ENCODE measurements around the gene FFAR2. TPM values are rescaled to one million over a fixed set of nuclear protein-coding genes. Genes with fewer than 3 reads are reported as not detected.
"Not testable (repeated sequence)": the region's sequence is repeated elsewhere in the genome, so short reads cannot be mapped to it uniquely, and the experiment has no call there.

The FFAR2 gene
- under 1 TPM; 0.28 to 0.86 (median 0.31) TPM for polyA plus RNA-seq (ENCODE audit: insufficient read length in 3 of 3)

DNA sequence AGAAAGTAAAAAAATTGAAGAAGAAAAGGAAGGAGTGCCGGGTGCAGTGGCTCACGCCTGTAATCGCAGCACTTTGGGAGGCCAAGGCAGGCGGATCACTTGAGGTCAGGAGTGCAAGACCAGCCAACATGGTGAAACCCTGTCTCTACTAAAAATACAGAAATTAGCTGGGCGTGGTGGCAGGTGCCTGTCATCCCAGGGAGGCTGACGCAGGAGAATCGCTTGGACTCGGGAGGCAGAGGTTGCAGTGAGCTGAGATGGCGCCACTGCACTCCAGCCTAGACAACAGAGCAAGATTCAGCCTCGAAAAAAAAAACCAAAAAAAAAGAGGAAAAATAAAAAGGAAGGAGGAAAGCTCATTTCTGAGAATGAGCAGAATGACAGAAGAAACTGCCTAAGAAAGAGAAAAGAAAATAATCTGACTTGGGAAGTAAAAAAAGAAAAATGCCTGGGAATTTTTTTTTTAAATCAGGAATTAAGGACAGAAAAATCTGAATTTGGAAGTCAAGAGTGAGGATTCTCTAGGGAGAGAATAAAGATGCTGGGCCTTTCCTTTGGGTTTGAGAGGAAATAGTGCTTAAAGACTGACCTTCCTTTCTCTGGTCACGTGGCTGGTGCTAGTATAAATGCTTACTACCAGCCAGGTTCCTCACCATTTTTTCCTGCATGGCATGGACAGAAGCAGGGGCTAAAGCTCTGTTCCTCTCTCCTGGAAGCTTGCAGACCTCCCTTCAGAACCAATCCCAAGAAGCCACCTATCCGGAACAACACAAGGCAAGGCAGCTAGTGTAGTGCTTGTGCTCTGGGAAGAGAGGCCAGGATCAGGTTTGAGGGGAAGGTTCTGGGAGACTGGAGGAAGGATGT, at the start of gene FFAR2:
Gene FFAR2, plus strand, starts transcription at position 652 of the 864 bp plus-strand sequence. CDS start 1,458 bp downstream, outside the sequence.
- DNase-seq (ENCODE audit: low read depth in 3 of 3, low spot score in 2 of 3) = no peak

- DNase-seq (ENCODE audit: low read depth in 3 of 3, low spot score in 2 of 3) = no peak
Observed at GRCh38 chr19:35398570-35398969, 49.5 kb upstream of the FFAR2 start.

GRCh38 chr19:35399231-35399630, 48.8 kb upstream of the FFAR2 start:
- DNase-seq (ENCODE audit: low read depth in 3 of 3, low spot score in 2 of 3) = no peak

GRCh38 chr19:35399948-35400772, 47.9 kb upstream of the FFAR2 start:
- DNase-seq (ENCODE audit: low read depth in 3 of 3, low spot score in 2 of 3) = no peak

- DNase-seq (ENCODE audit: low read depth in 3 of 3, low spot score in 2 of 3) = no peak
Observed at GRCh38 chr19:35400773-35401100, 47.3 kb upstream of the FFAR2 start.

DNA sequence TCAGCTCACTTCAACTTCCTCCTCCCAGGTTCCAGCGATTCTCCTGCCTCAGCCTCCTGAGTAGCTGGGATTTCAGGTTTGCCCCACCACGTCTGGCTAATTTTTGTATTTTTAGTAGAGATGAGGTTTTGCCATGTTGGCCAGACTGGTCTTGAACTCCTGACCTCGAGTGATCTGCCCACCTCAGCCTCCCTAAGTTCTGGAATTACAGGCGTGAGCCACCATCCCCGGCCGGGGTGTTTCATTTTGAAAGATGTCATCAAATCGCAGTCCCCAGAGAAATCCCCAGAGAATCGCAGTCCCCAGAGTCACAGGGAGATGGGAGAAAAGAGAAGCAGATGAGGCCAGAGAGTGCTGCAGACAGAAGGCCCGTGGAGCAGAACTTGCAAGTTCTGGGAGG, 46.6 kb upstream of the FFAR2 start:
- DNase-seq (ENCODE audit: low read depth in 3 of 3, low spot score in 2 of 3) = not testable (repeated sequence)

- no peak for DNase-seq (ENCODE audit: low read depth in 3 of 3, low spot score in 2 of 3)
Observed at GRCh38 chr19:35403116-35403760, 44.8 kb upstream of the FFAR2 start.

- no peak for DNase-seq (ENCODE audit: low read depth in 3 of 3, low spot score in 2 of 3)
Observed at GRCh38 chr19:35404879-35405622, 43.0 kb upstream of the FFAR2 start.

DNA sequence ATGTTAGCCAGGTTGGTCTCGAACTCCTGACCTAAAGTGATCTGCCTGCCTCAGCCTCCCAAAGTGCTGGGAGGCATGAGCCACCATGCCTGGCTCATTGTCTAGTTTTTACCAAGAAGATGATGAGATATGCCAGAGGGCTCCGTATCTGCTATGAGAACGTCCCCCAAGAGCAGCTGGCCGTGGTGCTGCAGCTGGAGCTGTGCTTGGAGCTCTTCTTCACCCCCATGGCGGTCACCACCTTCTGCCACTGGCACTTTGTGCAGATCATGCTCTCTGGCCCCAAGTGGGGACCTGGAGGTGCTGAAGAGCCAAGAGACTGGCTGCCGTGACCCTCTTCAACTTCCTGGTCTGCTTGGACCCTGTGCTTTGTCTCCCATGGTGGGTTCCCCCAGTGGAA, 40.4 kb upstream of the FFAR2 start:
- DNase-seq (ENCODE audit: low read depth in 3 of 3, low spot score in 2 of 3) = no peak

DNA sequence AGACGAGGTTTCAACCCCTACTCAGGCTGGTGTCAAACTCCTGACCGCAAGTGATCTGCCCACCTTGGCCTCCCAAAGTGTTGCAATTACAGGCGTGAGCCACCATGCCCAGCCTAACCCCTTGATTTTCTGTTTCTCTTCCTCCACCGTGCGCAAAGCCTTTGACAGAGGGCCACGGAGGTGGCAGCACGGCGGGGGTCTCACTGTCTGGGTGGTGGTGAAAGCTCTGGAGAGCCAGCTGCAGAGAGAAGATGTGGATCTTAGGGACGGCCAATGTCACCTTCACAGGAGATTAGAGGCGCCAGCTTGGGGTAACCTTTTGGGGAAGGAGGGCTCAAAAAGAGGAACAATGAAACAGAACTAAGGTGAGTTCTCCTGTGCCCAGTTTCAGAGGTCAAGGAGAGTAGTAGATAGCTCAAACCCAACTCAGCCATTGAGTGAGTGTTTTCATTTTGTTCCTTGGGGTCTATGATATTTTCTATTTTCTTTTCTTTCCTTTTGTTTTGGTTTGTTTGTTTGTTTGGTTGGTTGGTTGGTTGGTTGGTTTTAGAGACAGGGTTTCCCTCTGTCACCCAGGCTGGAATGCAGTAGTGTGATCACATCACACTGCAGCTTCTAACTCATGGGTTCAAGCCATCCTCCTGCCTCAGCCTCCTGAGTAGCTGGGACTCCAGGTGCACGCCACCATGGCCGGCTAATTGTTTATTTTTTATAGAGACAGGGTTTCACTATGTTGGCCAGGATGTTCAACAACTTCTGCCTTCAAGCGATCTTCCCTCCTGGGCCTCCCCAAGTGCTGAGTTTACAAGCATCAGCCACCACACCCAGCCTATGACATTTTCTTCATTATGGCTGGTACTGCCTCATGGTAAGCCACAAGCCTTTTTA, 39.5 kb upstream of the FFAR2 start:
- DNase-seq (ENCODE audit: low read depth in 3 of 3, low spot score in 2 of 3) = no peak

GRCh38 chr19:35409191-35409590, 38.9 kb upstream of the FFAR2 start:
- no peak for DNase-seq (ENCODE audit: low read depth in 3 of 3, low spot score in 2 of 3)

DNA sequence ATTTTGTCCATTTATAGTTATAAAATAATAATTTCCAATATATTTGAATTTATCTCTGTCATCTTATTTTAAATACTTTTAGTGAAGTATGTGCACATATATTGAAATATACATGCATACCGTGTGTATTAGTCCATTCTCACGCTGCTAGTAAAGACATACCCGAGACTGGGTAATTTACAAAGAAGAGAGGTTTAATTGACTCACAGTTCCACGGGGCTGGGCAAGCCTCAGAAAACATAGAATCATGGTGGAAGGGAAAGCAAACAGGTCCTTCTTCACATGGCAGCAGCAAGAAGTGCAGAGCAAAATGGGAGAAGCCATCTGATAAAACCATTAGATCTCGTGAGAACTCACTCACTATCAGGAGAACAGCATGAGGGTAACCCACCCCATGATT, 37.6 kb upstream of the FFAR2 start:
- no peak for DNase-seq (ENCODE audit: low read depth in 3 of 3, low spot score in 2 of 3)

DNA sequence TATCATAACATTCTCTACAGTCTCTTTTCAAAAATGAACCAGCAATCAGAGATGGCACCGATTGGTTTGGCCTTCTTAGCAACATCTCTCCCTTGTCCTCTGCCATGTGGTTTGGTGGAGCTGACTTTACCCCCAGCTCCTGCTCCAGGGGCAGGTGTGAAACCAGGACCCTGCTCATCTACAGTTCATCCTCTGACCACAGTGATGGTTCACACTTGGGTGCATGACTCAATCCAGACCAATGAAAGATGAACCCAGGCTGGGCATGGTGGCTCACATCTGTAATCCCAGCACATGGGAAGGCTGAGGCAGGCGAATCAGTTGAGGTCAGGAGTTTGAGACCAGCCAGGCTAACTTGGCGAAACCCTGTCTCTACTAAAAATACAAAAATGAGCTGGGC, 33.6 kb upstream of the FFAR2 start:
- DNase-seq (ENCODE audit: low read depth in 3 of 3, low spot score in 2 of 3) = no peak

- no peak for DNase-seq (ENCODE audit: low read depth in 3 of 3, low spot score in 2 of 3)
Observed at GRCh38 chr19:35416331-35416730, 31.7 kb upstream of the FFAR2 start.

DNA sequence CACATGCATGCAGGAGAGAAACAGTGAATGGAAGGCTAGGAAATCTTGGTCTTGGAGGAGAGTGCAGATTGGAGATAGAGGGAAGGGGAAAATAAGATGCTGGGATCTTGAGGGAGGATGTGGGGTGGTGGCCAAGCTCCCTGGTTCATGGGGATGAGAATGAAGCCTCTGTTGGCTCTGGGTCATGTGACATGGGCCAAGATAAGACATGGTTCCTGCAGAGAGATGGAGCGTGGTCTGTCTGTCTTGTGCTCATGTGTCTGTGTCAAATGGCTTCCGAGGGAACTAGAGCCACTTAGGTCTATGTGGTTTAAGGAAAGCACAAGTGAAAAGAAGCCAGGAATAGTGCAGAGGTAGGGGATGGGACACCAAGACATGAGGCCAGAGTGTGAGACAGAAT, 30.8 kb upstream of the FFAR2 start:
- no peak for DNase-seq (ENCODE audit: low read depth in 3 of 3, low spot score in 2 of 3)

- DNase-seq (ENCODE audit: low read depth in 3 of 3, low spot score in 2 of 3) = no peak
Observed at GRCh38 chr19:35417713-35418534, 30.1 kb upstream of the FFAR2 start.

DNA sequence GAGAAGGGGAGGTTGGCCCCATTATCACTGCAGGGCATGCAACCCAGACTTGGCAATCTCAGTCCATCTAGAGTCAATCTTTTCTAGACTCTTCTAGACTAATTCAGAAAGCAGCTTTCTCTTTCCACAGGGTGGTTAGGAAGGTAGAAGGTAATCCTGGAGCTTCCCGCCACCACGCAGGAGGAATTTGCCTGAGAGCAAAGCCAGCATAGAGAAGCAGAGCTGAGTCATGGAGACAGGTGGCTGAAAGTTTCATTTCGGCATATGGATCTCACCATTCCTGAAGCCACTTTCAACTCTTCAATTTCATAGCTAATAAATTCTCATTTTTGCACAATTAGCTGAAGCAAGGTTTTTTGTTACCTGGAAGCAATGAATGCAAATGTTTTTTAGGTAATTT, 29.0 kb upstream of the FFAR2 start:
- DNase-seq (ENCODE audit: low read depth in 3 of 3, low spot score in 2 of 3) = no peak

DNA sequence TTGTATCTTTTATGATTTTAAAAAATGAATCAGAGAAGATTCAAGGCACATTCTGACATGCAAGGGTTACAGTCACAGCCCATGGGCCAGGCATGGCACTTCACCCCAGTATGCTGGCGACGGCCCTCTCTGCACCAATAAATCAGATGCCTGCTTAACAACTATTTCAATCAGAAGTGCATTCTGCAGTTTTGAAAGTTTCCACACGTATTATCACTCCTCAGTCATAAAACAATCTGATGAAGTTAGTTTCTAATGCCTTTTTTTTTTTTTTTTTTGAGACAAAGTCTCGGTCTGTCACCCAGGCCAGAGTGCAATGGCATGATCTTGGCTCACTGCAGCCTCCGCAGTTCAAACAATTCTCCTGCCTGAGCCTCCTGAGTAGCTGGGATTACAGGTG, 28.3 kb upstream of the FFAR2 start:
- no peak for DNase-seq (ENCODE audit: low read depth in 3 of 3, low spot score in 2 of 3)

DNA sequence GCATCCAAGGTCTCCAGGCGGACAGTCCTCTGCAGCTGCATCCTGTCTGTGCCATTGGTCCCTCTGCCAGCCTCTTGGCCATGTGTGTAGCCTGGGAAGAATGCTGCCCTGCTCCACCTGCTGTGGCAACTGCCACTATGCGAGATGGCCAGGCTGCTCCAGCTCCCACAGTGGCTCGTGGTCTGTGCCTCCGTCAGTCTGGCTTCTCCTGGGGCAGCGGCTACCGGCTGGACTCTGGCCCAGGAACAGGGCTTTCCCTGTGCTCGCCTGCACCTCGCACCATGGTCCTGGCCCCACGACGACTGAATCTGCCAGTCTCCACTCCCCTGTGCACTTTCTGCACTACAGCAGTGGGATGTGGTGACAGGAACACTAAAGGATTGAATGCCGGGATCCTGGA, 26.7 kb upstream of the FFAR2 start:
- DNase-seq (ENCODE audit: low read depth in 3 of 3, low spot score in 2 of 3) = no peak
